Mucosa of descending colon (tissue), 3 donors: Measurements from ENCODE around the gene ADAMTS9. TPM values are rescaled to one million over a fixed set of nuclear protein-coding genes. Genes with fewer than 3 reads are reported as not detected.

ENCODE experiments used
- ATAC-seq: fragments of 200-7000 bp; cut with Tn5 transposase; one replicate; pipeline ENCODE4 v1.9.1; 2020; ENCODE audit warnings: mild to moderate bottlenecking, moderate library complexity
- DNase-seq, 3 donors: peaks; one replicate each; pipeline ENCODE4 v3.0.0-alpha.2; 2020
- H3K36me3 ChIP-seq: fragments of 200-600 bp; one replicate; pipeline ENCODE4 v1.8.0; 2021; ENCODE audit warnings: low read depth, mild to moderate bottlenecking
- H3K4me1 ChIP-seq: fragments of 200-600 bp; one replicate; pipeline ENCODE4 v1.8.0; 2021; ENCODE audit warnings: low read depth, mild to moderate bottlenecking
- H3K4me3 ChIP-seq: fragments of 200-600 bp; one replicate; pipeline ENCODE4 v1.8.0; 2021; ENCODE audit warnings: mild to moderate bottlenecking
- H3K9me3 ChIP-seq: fragments of 200-600 bp; one replicate; pipeline ENCODE4 v1.8.0; 2021; ENCODE audit warnings: mild to moderate bottlenecking
- CTCF ChIP-seq: fragments of 200-600 bp; IDR thresholded peaks from one replicate; pipeline ENCODE4 v1.8.0; 2022; ENCODE audit warnings: antibody characterized with exemption, mild to moderate bottlenecking
- intact Hi-C, 2 donors: fragments of 100-400 bp; cut with DNase I in 1 of 2; cut with micrococcal nuclease in 1 of 2; formaldehyde crosslinking; loops; one replicate each; pipeline versions ENCODE4 v1.11.0 to v1.11.1; 2022; cut with DNase I, micrococcal nuclease
- total RNA-seq, 3 donors: library from RNA; stranded (reverse); fragmentation: NEBNext Ultra II Directional in 2 of 3; extraction: Animal tissue kit (Norgen Biotek cat#: 25700) in 2 of 3; gene quantifications; one replicate each; pipeline versions ENCODE4 v1.2.1 to v1.2.4, GENCODE V29; 2021 to 2023
- donor health status: DM: no; HTN: no; CAD: no; lungs with moderate emphysema.
- donor health status: DM: no; HTN: no; CAD: no.
- donor health status: DM: no; HTN: yes; CAD: no.

ADAMTS9 gene
- total RNA-seq, 3 donors from 2014 or later: 7.4 to 20.5 (median 20.1) TPM

- Histone ChIP-seq H3K36me3 (no peaks in the 10 kb centered on the region), H3K4me1 (no peaks in the 10 kb centered on the region), H3K4me3 (no peak overlapping the region), H3K9me3 (no peaks in the 10 kb centered on the region)
- no peak for TF ChIP-seq CTCF
- DNase-seq (no peak), ATAC-seq (no peak)
- intact Hi-C loops: no loop called here
Observed at GRCh38 chr3:64470436-64470835, 217.4 kb downstream of the ADAMTS9 start.

GRCh38 chr3:64467255-64467944, 220.4 kb downstream of the ADAMTS9 start:
- H3K9me3 ChIP-seq: no peaks in the 10 kb centered on the region
- ATAC-seq (no peak), DNase-seq (no peak)
- no peak for TF ChIP-seq CTCF
- no peaks in the 10 kb centered on the region for H3K4me1 ChIP-seq
- H3K4me3 ChIP-seq: no peak overlapping the region
- intact Hi-C loops: no loop called here
- H3K36me3 ChIP-seq: no peaks in the 10 kb centered on the region
